BJ (cell line): ENCODE measurements around the gene LMAN1L. TPM values are rescaled to one million over a fixed set of nuclear protein-coding genes. Genes with fewer than 3 reads are reported as not detected.

Experiments
- CTCF ChIA-PET: fragments of 350-600 bp; formaldehyde crosslinking; extraction: SDS; loops from one replicate; lab custom pipeline; 2021; ENCODE audit warnings: antibody characterized with exemption, inconsistent platforms; lab: Yijun Ruan, JAX
- POLR2A ChIA-PET: fragments of 300-600 bp; sonication (Branson Sonifier 250); formaldehyde crosslinking; extraction: SDS; loops from one replicate; lab custom pipeline; 2021; ENCODE audit warnings: antibody characterized with exemption; lab: Charles Lee
- DNase-seq: peaks from one replicate; pipeline ENCODE4 v3.0.0-alpha.2; 2011; ENCODE audit warnings: low read depth
- H3K27me3 ChIP-seq: 2 replicates; pipeline ENCODE4 v1.6.0; 2011; ENCODE audit warnings: low read length; ENCODE audit not compliant: control insufficient read depth, insufficient read depth
- H3K36me3 ChIP-seq: 2 replicates; pipeline ENCODE4 v1.5.1; 2011; ENCODE audit warnings: low read length; ENCODE audit not compliant: control insufficient read depth, insufficient read depth
- H3K4me3 ChIP-seq: 2 replicates; pipeline ENCODE4 v1.5.1; 2011; ENCODE audit warnings: low read depth, mild to moderate bottlenecking, control low read depth, low read length
- polyA plus RNA-seq: library from polyadenylated mRNA; depleted of rRNA; stranded (reverse); fragments of >200 nt; gene quantifications from 2 replicates; pipeline ENCODE4 v1.2.3, GENCODE V29; 2011
- TF ChIP-seq, protein P1 (sequence below): IDR thresholded peaks from 2 replicates; pipeline ENCODE4 v1.5.1; 2011; ENCODE audit warnings: low read depth, mild to moderate bottlenecking, control low read depth, inconsistent platforms, low read length, moderate library complexity; ENCODE audit not compliant: insufficient read depth

Gene LMAN1L
- polyA plus RNA-seq, 1 experiment = not detected

DNA sequence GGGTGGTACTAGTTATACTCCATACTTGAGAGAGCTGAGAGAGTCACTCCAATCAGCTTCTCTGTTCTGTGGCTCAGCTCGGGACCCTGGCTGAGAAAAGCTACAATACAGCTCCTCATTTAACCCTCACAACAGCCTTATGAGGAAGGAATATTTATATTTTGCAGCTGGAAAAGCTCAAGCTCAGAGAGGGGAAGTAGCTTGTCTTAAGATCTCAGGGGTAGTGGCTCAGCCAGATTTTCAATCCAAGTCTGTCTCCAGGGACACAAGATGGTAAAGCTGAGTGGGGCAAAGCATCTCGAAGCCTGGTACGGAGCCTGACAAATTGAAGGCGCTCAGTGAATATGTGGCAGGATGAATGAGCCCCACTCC lies 45.7 kb downstream of the LMAN1L start:
- POLR2A ChIA-PET = no interaction called here
- TF ChIP-seq, protein P1, sequence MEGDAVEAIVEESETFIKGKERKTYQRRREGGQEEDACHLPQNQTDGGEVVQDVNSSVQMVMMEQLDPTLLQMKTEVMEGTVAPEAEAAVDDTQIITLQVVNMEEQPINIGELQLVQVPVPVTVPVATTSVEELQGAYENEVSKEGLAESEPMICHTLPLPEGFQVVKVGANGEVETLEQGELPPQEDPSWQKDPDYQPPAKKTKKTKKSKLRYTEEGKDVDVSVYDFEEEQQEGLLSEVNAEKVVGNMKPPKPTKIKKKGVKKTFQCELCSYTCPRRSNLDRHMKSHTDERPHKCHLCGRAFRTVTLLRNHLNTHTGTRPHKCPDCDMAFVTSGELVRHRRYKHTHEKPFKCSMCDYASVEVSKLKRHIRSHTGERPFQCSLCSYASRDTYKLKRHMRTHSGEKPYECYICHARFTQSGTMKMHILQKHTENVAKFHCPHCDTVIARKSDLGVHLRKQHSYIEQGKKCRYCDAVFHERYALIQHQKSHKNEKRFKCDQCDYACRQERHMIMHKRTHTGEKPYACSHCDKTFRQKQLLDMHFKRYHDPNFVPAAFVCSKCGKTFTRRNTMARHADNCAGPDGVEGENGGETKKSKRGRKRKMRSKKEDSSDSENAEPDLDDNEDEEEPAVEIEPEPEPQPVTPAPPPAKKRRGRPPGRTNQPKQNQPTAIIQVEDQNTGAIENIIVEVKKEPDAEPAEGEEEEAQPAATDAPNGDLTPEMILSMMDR = no peak
- Histone ChIP-seq H3K4me3 (no peak overlapping the region), H3K27me3 (no peaks in the 10 kb centered on the region), H3K36me3 (peaks cover 6% of the 10 kb centered on the region; the same call in 1 of the 2 replicates)
- CTCF ChIA-PET = interaction anchor here (0.9 to 2.2 kb wide), 4 partner anchors 11 to 15 kb away, joined by 3 to 10 read pairs (median 4); partner anchors contain the start of gene ULK3
- no peak for DNase-seq

DNA sequence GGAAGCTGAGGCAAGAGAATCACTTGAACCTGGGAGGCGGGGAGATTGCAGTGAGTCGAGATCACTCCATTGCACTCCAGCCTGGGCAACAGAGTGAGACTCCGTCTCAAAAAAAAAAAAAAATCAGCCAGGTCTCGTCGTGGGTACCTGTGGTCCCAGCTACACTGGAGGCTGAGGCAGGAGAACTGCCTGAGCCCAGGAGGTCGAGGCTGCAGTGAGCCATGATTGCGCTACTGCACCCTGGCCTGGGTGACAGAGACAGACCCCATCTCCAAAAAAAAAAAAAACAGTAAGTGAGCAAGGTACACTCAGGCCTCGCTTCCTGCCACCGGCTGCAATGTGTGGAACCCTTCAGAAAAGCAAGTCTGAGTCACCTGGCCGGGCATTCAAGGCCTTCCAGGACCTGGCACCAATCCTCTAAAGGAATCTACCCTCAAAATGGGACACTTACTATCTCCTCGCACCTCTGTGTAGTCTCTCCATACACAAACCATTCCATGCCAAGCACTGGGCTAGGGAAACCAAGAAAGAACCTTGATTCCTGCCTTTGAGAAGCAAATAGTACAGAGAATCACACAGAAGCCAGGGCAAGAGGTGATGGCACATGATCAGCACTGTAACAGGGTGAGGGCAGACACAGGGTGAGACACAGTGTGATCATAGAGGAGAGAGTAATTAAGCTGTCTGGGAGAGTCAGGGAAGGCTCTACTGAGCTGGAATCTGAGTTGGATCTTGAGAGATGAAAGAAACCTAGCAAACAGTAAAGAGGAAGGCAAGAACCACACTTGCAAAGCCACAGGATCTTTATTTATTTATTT lies 50.8 kb downstream of the LMAN1L start:
- TF ChIP-seq, protein P1 = no peak
- ChIA-PET CTCF (interaction anchor here (0.6 kb wide), 1 partner anchor 20 kb away, joined by 3 read pairs; no protein-coding TSS in a partner anchor), POLR2A (no interaction called here)
- no peaks in the 10 kb centered on the region for H3K27me3 ChIP-seq
- peaks cover 3% of the 10 kb centered on the region for H3K36me3 ChIP-seq
- H3K4me3 ChIP-seq = no peak overlapping the region
- DNase-seq = no peak

GRCh38 chr15:74864296-74864695 lies 51.7 kb downstream of the LMAN1L start:
- POLR2A ChIA-PET = no interaction called here
- H3K4me3 ChIP-seq = no peak overlapping the region
- CTCF ChIA-PET = no interaction called here

GRCh38 chr15:74865316-74865715 lies 52.7 kb downstream of the LMAN1L start:
- CTCF ChIA-PET = no interaction called here
- peaks cover 3% of the 10 kb centered on the region; the same call in 1 of the 2 replicates for H3K36me3 ChIP-seq
- POLR2A ChIA-PET = no interaction called here
- H3K4me3 ChIP-seq = no peak overlapping the region
- H3K27me3 ChIP-seq = no peaks in the 10 kb centered on the region
- TF ChIP-seq, protein P1 = no peak
- no peak for DNase-seq

More at GRCh38 chr15:74864296-74864695, 51.7 kb downstream of the LMAN1L start:
- H3K27me3 ChIP-seq = no peaks in the 10 kb centered on the region
- H3K36me3 ChIP-seq = peaks cover 3% of the 10 kb centered on the region; the same call in 1 of the 2 replicates
- TF ChIP-seq, protein P1 = no peak
- no peak for DNase-seq

DNA sequence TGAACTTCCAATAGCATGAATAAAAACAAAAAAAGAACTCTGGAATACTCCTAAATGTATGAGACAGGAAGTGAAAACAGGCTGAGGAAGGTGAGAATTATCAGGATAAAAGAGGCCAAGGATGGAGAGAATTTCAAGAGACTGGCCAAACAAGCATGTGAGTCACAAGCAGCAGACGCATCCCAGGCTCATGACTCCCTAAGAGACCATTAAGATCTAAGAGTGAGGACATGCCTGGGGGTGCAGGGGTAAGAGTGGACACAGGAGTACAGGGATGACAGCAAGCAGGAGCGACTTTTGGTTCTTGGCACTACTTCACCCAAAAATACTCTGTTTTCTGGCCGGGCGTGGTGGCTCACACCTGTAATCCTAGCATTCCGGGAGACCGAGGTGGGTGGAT lies 53.5 kb downstream of the LMAN1L start:
- TF ChIP-seq, protein P1 = no peak
- POLR2A ChIA-PET = no interaction called here
- peaks cover 3% of the 10 kb centered on the region; the same call in 1 of the 2 replicates for H3K36me3 ChIP-seq
- H3K27me3 ChIP-seq = no peaks in the 10 kb centered on the region
- no peak overlapping the region for H3K4me3 ChIP-seq
- DNase-seq = no peak
- CTCF ChIA-PET = no interaction called here
